ENCODE measurements around the gene XPOT.

- TF ChIP-seq, protein P1, sequence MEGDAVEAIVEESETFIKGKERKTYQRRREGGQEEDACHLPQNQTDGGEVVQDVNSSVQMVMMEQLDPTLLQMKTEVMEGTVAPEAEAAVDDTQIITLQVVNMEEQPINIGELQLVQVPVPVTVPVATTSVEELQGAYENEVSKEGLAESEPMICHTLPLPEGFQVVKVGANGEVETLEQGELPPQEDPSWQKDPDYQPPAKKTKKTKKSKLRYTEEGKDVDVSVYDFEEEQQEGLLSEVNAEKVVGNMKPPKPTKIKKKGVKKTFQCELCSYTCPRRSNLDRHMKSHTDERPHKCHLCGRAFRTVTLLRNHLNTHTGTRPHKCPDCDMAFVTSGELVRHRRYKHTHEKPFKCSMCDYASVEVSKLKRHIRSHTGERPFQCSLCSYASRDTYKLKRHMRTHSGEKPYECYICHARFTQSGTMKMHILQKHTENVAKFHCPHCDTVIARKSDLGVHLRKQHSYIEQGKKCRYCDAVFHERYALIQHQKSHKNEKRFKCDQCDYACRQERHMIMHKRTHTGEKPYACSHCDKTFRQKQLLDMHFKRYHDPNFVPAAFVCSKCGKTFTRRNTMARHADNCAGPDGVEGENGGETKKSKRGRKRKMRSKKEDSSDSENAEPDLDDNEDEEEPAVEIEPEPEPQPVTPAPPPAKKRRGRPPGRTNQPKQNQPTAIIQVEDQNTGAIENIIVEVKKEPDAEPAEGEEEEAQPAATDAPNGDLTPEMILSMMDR (IDR thresholded peaks at IDR 0.05) = no peak
- TF ChIP-seq EZH2 (IDR thresholded peaks at IDR 0.05; ENCODE audit: borderline replicate concordance, insufficient read depth, low read depth, low read length, poor library complexity, severe bottlenecking) = no peak
Measured at GRCh38 chr12:64404470-64405256, 471 bp downstream of the XPOT start.

All from B cell (primary cell).